HEK293 (cell line): Measurements from ENCODE around the gene POLR1H.
A peak's percentile ranks its signal among the peaks of the same experiment; 100 is the strongest.

Experiments
- KLF8 ChIP-seq: fragments of 450-650 bp; formaldehyde crosslinking; IDR thresholded peaks from 2 replicates; pipeline ENCODE4 v1.5.1; 2016; ENCODE audit warnings: missing biosample characterization, missing genetic modification characterization
- OSR2 ChIP-seq: fragments of 450-650 bp; formaldehyde crosslinking; IDR thresholded peaks from 2 replicates; pipeline ENCODE4 v1.5.1; 2016; ENCODE audit warnings: missing biosample characterization, missing genetic modification characterization
- PRDM10 ChIP-seq: fragments of 450-650 bp; formaldehyde crosslinking; IDR thresholded peaks from 2 replicates; pipeline ENCODE4 v1.5.1; 2016; ENCODE audit warnings: missing biosample characterization, missing genetic modification characterization
- TSHZ1 ChIP-seq: fragments of 450-650 bp; formaldehyde crosslinking; IDR thresholded peaks from 2 replicates; pipeline ENCODE4 v1.5.1; 2016; ENCODE audit warnings: missing biosample characterization, missing genetic modification characterization, borderline replicate concordance
- YY2 ChIP-seq: fragments of 450-650 bp; formaldehyde crosslinking; IDR thresholded peaks from 2 replicates; pipeline ENCODE4 v1.5.1; 2016; ENCODE audit warnings: missing biosample characterization, missing genetic modification characterization
- ZBTB20 ChIP-seq: fragments of 450-650 bp; formaldehyde crosslinking; IDR thresholded peaks from 2 replicates; pipeline ENCODE4 v1.5.1; 2016; ENCODE audit warnings: missing biosample characterization, missing genetic modification characterization
- ZBTB49 ChIP-seq: fragments of 450-650 bp; formaldehyde crosslinking; IDR thresholded peaks from 2 replicates; pipeline ENCODE4 v1.5.1; 2016; ENCODE audit warnings: missing biosample characterization, missing genetic modification characterization, low read depth
- ZIC2 ChIP-seq: fragments of 450-650 bp; formaldehyde crosslinking; IDR thresholded peaks from 2 replicates; pipeline ENCODE4 v1.5.1; 2016; ENCODE audit warnings: missing biosample characterization, missing genetic modification characterization
- ZNF114 ChIP-seq: fragments of 450-650 bp; formaldehyde crosslinking; IDR thresholded peaks from 2 replicates; pipeline ENCODE4 v1.5.0; 2017; ENCODE audit warnings: missing biosample characterization, missing genetic modification characterization
- ZNF148 ChIP-seq: fragments of 450-650 bp; formaldehyde crosslinking; IDR thresholded peaks from 2 replicates; pipeline ENCODE4 v1.5.0; 2017; ENCODE audit warnings: missing biosample characterization, missing genetic modification characterization, borderline replicate concordance
- ZNF169 ChIP-seq: fragments of 450-650 bp; formaldehyde crosslinking; IDR thresholded peaks from 2 replicates; pipeline ENCODE4 v1.5.1; 2016; ENCODE audit warnings: missing biosample characterization, missing genetic modification characterization
- ZNF214 ChIP-seq: fragments of 450-650 bp; formaldehyde crosslinking; IDR thresholded peaks from 2 replicates; pipeline ENCODE4 v1.5.1; 2017; ENCODE audit warnings: missing biosample characterization, mild to moderate bottlenecking, missing genetic modification characterization, borderline replicate concordance
- ZNF266 ChIP-seq: fragments of 450-650 bp; formaldehyde crosslinking; IDR thresholded peaks from 2 replicates; pipeline ENCODE4 v1.5.1; 2016; ENCODE audit warnings: missing biosample characterization, missing genetic modification characterization, low read depth
- ZNF274 ChIP-seq, 2 experiments: fragments of 200-500 bp in 1 of 2; fragments of 450-650 bp in 1 of 2; sonication (Bioruptor generic) in 1 of 2; formaldehyde crosslinking in 1 of 2; IDR thresholded peaks; 2 replicates each; pipeline versions ENCODE4 v1.5.1 to v1.6.1; 2014 to 2016; ENCODE audit warnings: borderline replicate concordance in 1 of 2, inconsistent platforms in 1 of 2, low read length in 1 of 2, missing biosample characterization in 1 of 2, missing genetic modification characterization in 1 of 2
- ZNF335 ChIP-seq: fragments of 450-650 bp; formaldehyde crosslinking; conservative IDR thresholded peaks from 2 replicates; pipeline ENCODE4 v1.5.1; 2016; ENCODE audit warnings: missing biosample characterization, missing genetic modification characterization
- ZNF362 ChIP-seq: fragments of 450-650 bp; formaldehyde crosslinking; IDR thresholded peaks from 2 replicates; pipeline ENCODE4 v1.5.1; 2016; ENCODE audit warnings: missing biosample characterization, missing genetic modification characterization
- ZNF391 ChIP-seq: fragments of 450-650 bp; formaldehyde crosslinking; IDR thresholded peaks from 2 replicates; pipeline ENCODE4 v1.5.1; 2016; ENCODE audit warnings: low read depth, missing biosample characterization, missing genetic modification characterization, borderline replicate concordance
- ZNF514 ChIP-seq: fragments of 450-650 bp; formaldehyde crosslinking; IDR thresholded peaks from 2 replicates; pipeline ENCODE4 v1.5.1; 2016; ENCODE audit warnings: missing biosample characterization, missing genetic modification characterization
- ZNF530 ChIP-seq: fragments of 450-650 bp; formaldehyde crosslinking; IDR thresholded peaks from 2 replicates; pipeline ENCODE4 v1.5.1; 2016; ENCODE audit warnings: low read depth, missing biosample characterization, missing genetic modification characterization
- ZNF544 ChIP-seq: fragments of 450-650 bp; formaldehyde crosslinking; IDR thresholded peaks from 2 replicates; pipeline ENCODE4 v1.5.0; 2017; ENCODE audit warnings: missing biosample characterization, missing genetic modification characterization
- ZNF610 ChIP-seq: fragments of 450-650 bp; formaldehyde crosslinking; IDR thresholded peaks from 2 replicates; pipeline ENCODE4 v1.5.1; 2016; ENCODE audit warnings: missing biosample characterization, missing genetic modification characterization, borderline replicate concordance
- ZNF670 ChIP-seq: fragments of 450-650 bp; formaldehyde crosslinking; IDR thresholded peaks from 2 replicates; pipeline ENCODE4 v1.5.1; 2016; ENCODE audit warnings: missing biosample characterization, missing genetic modification characterization, low read depth

The POLR1H gene

GRCh38 chr6:30066577-30067459 is 5.8 kb downstream of the POLR1H start, which contains the start of gene PPP1R11 (continued):
- TF ChIP-seq ZNF391 (tag by site-specific recombination) (0 out of 2 replicates have a peak, but pooled peaks have one; percentile 23), ZNF114 (tag by site-specific recombination) (no peak), ZBTB20 (tag by site-specific recombination) (peak; percentile 97), ZIC2 (tag by site-specific recombination) (peak; percentile 44), ZNF335 (peak; percentile 68), YY2 (no peak), ZNF670 (tag by site-specific recombination) (no peak), ZNF514 (tag by site-specific recombination) (no peak), ZNF610 (tag by site-specific recombination) (0 out of 2 replicates have a peak, but pooled peaks have one; percentile 38), ZNF274 (IDR thresholded peaks at IDR 0.05; ENCODE audit: low read length) (no peak), ZNF274 (tag by site-specific recombination; IDR thresholded peaks at IDR 0.05; ENCODE audit: borderline replicate concordance) (no peak), ZNF148 (tag by site-specific recombination) (no peak), TSHZ1 (tag by site-specific recombination) (no peak), ZNF214 (tag by site-specific recombination) (no peak), OSR2 (tag by site-specific recombination) (no peak), ZNF362 (tag by site-specific recombination) (peak; percentile 95), ZNF266 (tag by site-specific recombination) (no peak), ZNF544 (tag by site-specific recombination) (no peak), KLF8 (tag by site-specific recombination) (peak; percentile 98), ZNF530 (tag by site-specific recombination) (no peak), PRDM10 (peak; percentile 92), ZBTB49 (tag by site-specific recombination) (no peak), ZNF169 (no peak)
